Activated CD8-positive, alpha-beta memory T cell treated with anti-CD3 and anti-CD28 coated beads for 4 hours (primary cell): ENCODE data around the gene RABGAP1L.
"Not testable (repeated sequence)": the region's sequence is repeated elsewhere in the genome, so short reads cannot be mapped to it uniquely, and the experiment has no call there.

Experiments
- DNase-seq, 2 donors: peaks; one replicate each; pipeline ENCODE4 v3.0.0-alpha.2; 2020; ENCODE audit warnings: low read depth in 2 of 2

Gene RABGAP1L

GRCh38 chr1:174238845-174239501 is 79.7 kb downstream of the RABGAP1L start:
- not testable (repeated sequence) for DNase-seq

GRCh38 chr1:174239541-174239940 is 80.2 kb downstream of the RABGAP1L start:
- DNase-seq: no peak

GRCh38 chr1:174242856-174243255 is 83.5 kb downstream of the RABGAP1L start:
- DNase-seq: no peak

- DNase-seq: no peak
These were observed 84.2 kb downstream of the RABGAP1L start for GRCh38 chr1:174243451-174244000.

GRCh38 chr1:174244017-174244416 is 84.7 kb downstream of the RABGAP1L start:
- DNase-seq: no peak

- DNase-seq: no peak
These were observed 88.2 kb downstream of the RABGAP1L start for GRCh38 chr1:174247472-174247871.

- no peak for DNase-seq
These were observed 88.7 kb downstream of the RABGAP1L start for GRCh38 chr1:174248041-174248440.

GRCh38 chr1:174256386-174256785 is 97.1 kb downstream of the RABGAP1L start:
- DNase-seq: not testable (repeated sequence)

GRCh38 chr1:174258148-174258550 is 98.8 kb downstream of the RABGAP1L start:
- peak in 1 of 2 donors; percentile 3 for DNase-seq

GRCh38 chr1:174262349-174263241 is 103.3 kb downstream of the RABGAP1L start:
- no peak for DNase-seq

GRCh38 chr1:174265282-174265681 is 106.0 kb downstream of the RABGAP1L start:
- no peak for DNase-seq

- DNase-seq: no peak
These were observed 107.2 kb downstream of the RABGAP1L start for GRCh38 chr1:174266476-174266875.

- DNase-seq: no peak
These were observed 107.8 kb downstream of the RABGAP1L start for GRCh38 chr1:174266991-174267612.

- no peak for DNase-seq
These were observed 110.8 kb downstream of the RABGAP1L start for GRCh38 chr1:174269989-174270651.

- DNase-seq: no peak
These were observed 113.9 kb downstream of the RABGAP1L start for GRCh38 chr1:174273190-174273589.

GRCh38 chr1:174273776-174274175 is 114.5 kb downstream of the RABGAP1L start:
- DNase-seq: no peak

- no peak for DNase-seq
These were observed 115.1 kb downstream of the RABGAP1L start for GRCh38 chr1:174274452-174274851.

- no peak for DNase-seq
These were observed 115.6 kb downstream of the RABGAP1L start for GRCh38 chr1:174274884-174275283.

- DNase-seq: no peak
These were observed 116.8 kb downstream of the RABGAP1L start for GRCh38 chr1:174276087-174276486.

GRCh38 chr1:174284052-174284451 is 124.7 kb downstream of the RABGAP1L start:
- DNase-seq: no peak

- no peak for DNase-seq
These were observed 126.7 kb downstream of the RABGAP1L start for GRCh38 chr1:174286042-174286441.
